Cardiac septum (tissue), 1 donor: ENCODE results near the gene SPAG16. TPM values are rescaled to one million over a fixed set of nuclear protein-coding genes. Genes with fewer than 3 reads are reported as not detected.

ENCODE experiments used
- microRNA-seq: library from miRNA; unstranded; fragments of <30 nt; microRNA quantifications from one replicate; pipeline ENCODE4 v1.2.0, GENCODE V29; 2020
- total RNA-seq: library from RNA; stranded (reverse); fragmentation: NEBNext Ultra II Directional; extraction: Animal tissue kit (Norgen Biotek cat#: 25700); gene quantifications from one replicate; pipeline ENCODE4 v1.2.1, GENCODE V29; 2021
- donor health status: DM: no; HTN: no; CAD: no.

Gene SPAG16
- total RNA-seq, 1 donor from 2014 or later = 22.8 TPM

Small RNAs within 50 kb of the gene (microRNA-seq; reads per million reads assigned to microRNA genes)
- gene MIR4438 = not detected

Other genes with a start within 250 kb of the SPAG16 start
- 5.6 TPM for gene IKZF2, start 132.9 kb upstream of the SPAG16 start, total RNA-seq